ENCODE results near the gene FZR1. TPM values are rescaled to one million over a fixed set of nuclear protein-coding genes. Genes with fewer than 3 reads are reported as not detected.

Gene FZR1
- total and polyA plus RNA-seq, 2 of the 4 experiments (the other 2 are of a cell fraction): 21.5 to 47.8 TPM

- ChIA-PET POLR2A (ENCODE audit: unreplicated experiment) (no interaction called here), CTCF (no interaction called here)
- Histone ChIP-seq H3K4ac (ENCODE audit: low read depth, low read length) (no peak overlapping the region), H3K27me3 (ENCODE audit: control insufficient read depth, insufficient read depth, low read length) (no peaks in the 10 kb centered on the region), H3K9me1 (ENCODE audit: insufficient read depth, low read length) (peaks cover 10% of the 10 kb centered on the region), H4K20me1 (ENCODE audit: insufficient read depth, low read length) (peaks cover 11% of the 10 kb centered on the region; the same call in 1 of the 2 replicates), H2AK5ac (ENCODE audit: low read depth, low read length) (no peak overlapping the region; the same call in 1 of the 2 replicates), H3K36me3 (ENCODE audit: control insufficient read depth, insufficient read depth, low read length) (peaks cover 15% of the 10 kb centered on the region; the same call in 1 of the 2 replicates), H3K18ac (ENCODE audit: low read depth, low read length) (no peak overlapping the region), H2BK15ac (ENCODE audit: low read depth, low read length) (no peak overlapping the region), H2BK20ac (ENCODE audit: low read depth, low read length) (no peak overlapping the region), H3K23ac (ENCODE audit: low read depth, low read length) (no peak overlapping the region), H3K9me3 (ENCODE audit: control insufficient read depth, insufficient read depth, low read length) (no peaks in the 10 kb centered on the region), H4K5ac (ENCODE audit: low read depth, low read length) (no peak overlapping the region), H2AFZ (replicated peaks; ENCODE audit: low read length, poor library complexity) (no peak overlapping the region), H3K14ac (replicated peaks; ENCODE audit: low read depth, low read length) (no peak overlapping the region), H4K8ac (ENCODE audit: low read depth in 2 of 2, low read length in 2 of 2) (no peak overlapping the region), H3K4me2 (ENCODE audit: low read depth, low read length) (no peak overlapping the region), H3K56ac (ENCODE audit: extremely low read depth, insufficient read depth, low read length) (no peak overlapping the region), H3K4me3 (ENCODE audit: insufficient read depth, low read depth, low read length) (no peak overlapping the region), H3K9ac (ENCODE audit: low read depth, low read length) (no peak overlapping the region), H2BK5ac (ENCODE audit: low read depth, low read length, poor library complexity, severe bottlenecking) (no peak overlapping the region), H3K27ac (ENCODE audit: insufficient read depth, low read length) (no peak overlapping the region), H3K4me1 (ENCODE audit: control insufficient read depth, insufficient read depth, low read length) (no peaks in the 10 kb centered on the region), H2BK120ac (ENCODE audit: low read depth, low read length) (no peak overlapping the region), H2AK9ac (replicated peaks; ENCODE audit: low read depth, low read length, poor library complexity) (peak overlapping the region; percentile 15), H4K91ac (ENCODE audit: insufficient read depth, low read depth, low read length) (no peak overlapping the region), H3K79me1 (ENCODE audit: low read depth in 1 of 2, low read length in 2 of 2) (peaks cover 7 to 22% of the 10 kb centered on the region in 2 experiments; a peak in 3 of 4 replicates)
- DNase-seq: peak; percentile 16
- in situ Hi-C loops (cut with MboI; ENCODE audit: low sequenced_read_pairs) (no loop called here), intact Hi-C loops (cut with micrococcal nuclease) (no loop called here), dilution Hi-C loops (cut with HindIII; ENCODE audit: low sequenced_read_pairs, unreplicated experiment) (no loop called here)
- no TSS peak for BruUV-seq (replicated peaks)
- TF ChIP-seq CEBPB (IDR thresholded peaks at IDR 0.05; ENCODE audit: low read depth, low read length) (no peak), POLR2A (IDR thresholded peaks at IDR 0.05; ENCODE audit: low read depth, low read length) (no peak), RCOR1 (IDR thresholded peaks at IDR 0.05; ENCODE audit: insufficient replicate concordance, low read length) (no peak), RAD21 (IDR thresholded peaks at IDR 0.05; ENCODE audit: low read length) (peak; percentile 27; the same call in 1 of the 2 replicates), CTCF (conservative IDR thresholded peaks at IDR 0.05; ENCODE audit: low read depth, low read length) (0 out of 2 replicates have a peak, but pooled peaks have one; percentile 22), USF2 (IDR thresholded peaks at IDR 0.05; ENCODE audit: low read depth, low read length) (no peak), MAZ (IDR thresholded peaks at IDR 0.05; ENCODE audit: borderline replicate concordance, low read depth, low read length) (no peak)
- ATAC-seq (ENCODE audit: low read depth): no peak
- WGBS, 2 experiments (ENCODE audit: extremely low coverage in 2 of 2, insufficient read length in 1 of 2): 96% methylated on average over 7 of the region's 19 CpGs; no CpG with 5 or more reads in 1 of the 2 experiments
Observed at GRCh38 chr19:3575260-3575741, 69.2 kb downstream of the FZR1 start.

Measured in IMR-90 (cell line).